Cardiac muscle cell (in vitro differentiated cells and primary cell): ENCODE results near the gene WDFY2. TPM values are rescaled to one million over a fixed set of nuclear protein-coding genes. Genes with fewer than 3 reads are reported as not detected.

Experiments
- DNase-seq, 2 donors: peaks; one replicate each; pipeline versions ENCODE4 v3.0.0 to v3.0.0-alpha.2; 2010 to 2017; ENCODE audit warnings: low read depth in 1 of 2, low spot score in 1 of 2
- H3K27ac ChIP-seq: fragments of 200-600 bp; sonication (generic); 2 replicates; pipeline ENCODE4 v1.5.1; 2016
- H3K27me3 ChIP-seq: fragments of 200-600 bp; sonication (generic); 2 replicates; pipeline ENCODE4 v1.6.0; 2016; ENCODE audit warnings: control low read depth
- H3K36me3 ChIP-seq: fragments of 200-600 bp; sonication (generic); 2 replicates; pipeline ENCODE4 v1.5.1; 2016; ENCODE audit warnings: control low read depth
- H3K4me1 ChIP-seq: fragments of 200-600 bp; sonication (generic); 2 replicates; pipeline ENCODE4 v1.8.1; 2017; ENCODE audit warnings: low read depth, mild to moderate bottlenecking, mixed run types
- H3K4me3 ChIP-seq: fragments of 200-600 bp; sonication (generic); 2 replicates; pipeline ENCODE4 v1.5.1; 2016; ENCODE audit warnings: mild to moderate bottlenecking
- H3K9me3 ChIP-seq: fragments of 200-600 bp; sonication (generic); 2 replicates; pipeline ENCODE4 v1.5.1; 2017; ENCODE audit warnings: low read depth, mild to moderate bottlenecking, control low read depth
- CTCF ChIP-seq: IDR thresholded peaks from 2 replicates; pipeline ENCODE4 v1.5.1; 2012; ENCODE audit warnings: low read depth, mild to moderate bottlenecking, low read length
- polyA plus RNA-seq: library from polyadenylated mRNA; unstranded; fragments of >200 nt; fragmentation: Nextera tagmentation; extraction: Ambion mirVana; gene quantifications from 2 replicates; pipeline ENCODE4 v1.2.1, GENCODE V29; 2016
- total RNA-seq: library from RNA; depleted of rRNA; stranded (reverse); fragments of >200 nt; gene quantifications from 2 replicates; pipeline ENCODE4 v1.2.3, GENCODE V29; 2016

WDFY2 gene
- total and polyA plus RNA-seq, 2 experiments from 2014 or later = 9.1 to 20.4 TPM

- H3K27ac ChIP-seq = no peak overlapping the region
Observed at GRCh38 chr13:51746802-51747201, 162.5 kb downstream of the WDFY2 start.

GRCh38 chr13:51747438-51748434 lies 163.5 kb downstream of the WDFY2 start:
- Histone ChIP-seq H3K27me3 (no peaks in the 10 kb centered on the region), H3K9me3 (no peaks in the 10 kb centered on the region), H3K4me3 (no peak overlapping the region), H3K4me1 (no peaks in the 10 kb centered on the region), H3K36me3 (no peaks in the 10 kb centered on the region), H3K27ac (no peak overlapping the region)
- TF ChIP-seq CTCF = no peak
- DNase-seq = no peak

More at GRCh38 chr13:51746802-51747201, 162.5 kb downstream of the WDFY2 start:
- DNase-seq = no peak
- no peaks in the 10 kb centered on the region for H3K36me3 ChIP-seq
- no peaks in the 10 kb centered on the region for H3K4me1 ChIP-seq
- no peak overlapping the region for H3K4me3 ChIP-seq
- no peaks in the 10 kb centered on the region for H3K27me3 ChIP-seq
- H3K9me3 ChIP-seq = no peaks in the 10 kb centered on the region
- TF ChIP-seq CTCF = no peak

- no peak for TF ChIP-seq CTCF
- H3K4me3 ChIP-seq = no peak overlapping the region
- H3K36me3 ChIP-seq = no peaks in the 10 kb centered on the region
Observed at GRCh38 chr13:51756651-51757050, 172.4 kb downstream of the WDFY2 start.

GRCh38 chr13:51758691-51759090 lies 174.4 kb downstream of the WDFY2 start:
- TF ChIP-seq CTCF = no peak
- DNase-seq = no peak
- Histone ChIP-seq H3K9me3 (no peaks in the 10 kb centered on the region), H3K27me3 (no peaks in the 10 kb centered on the region), H3K27ac (peak overlapping the region; percentile 71), H3K4me3 (no peak overlapping the region), H3K36me3 (no peaks in the 10 kb centered on the region), H3K4me1 (peaks cover 23% of the 10 kb centered on the region)

More at GRCh38 chr13:51756651-51757050, 172.4 kb downstream of the WDFY2 start:
- no peak for DNase-seq
- Histone ChIP-seq H3K4me1 (peaks cover 23% of the 10 kb centered on the region), H3K27ac (no peak overlapping the region), H3K27me3 (no peaks in the 10 kb centered on the region), H3K9me3 (no peaks in the 10 kb centered on the region)

GRCh38 chr13:51759240-51759639 lies 175.0 kb downstream of the WDFY2 start:
- TF ChIP-seq CTCF = no peak
- H3K4me1 ChIP-seq = peaks cover 27% of the 10 kb centered on the region
- no peak overlapping the region for H3K4me3 ChIP-seq
- H3K27me3 ChIP-seq = no peaks in the 10 kb centered on the region
- no peaks in the 10 kb centered on the region for H3K9me3 ChIP-seq
- H3K27ac ChIP-seq = peak overlapping the region; percentile 71
- no peak for DNase-seq
- H3K36me3 ChIP-seq = no peaks in the 10 kb centered on the region
